EH (cell line): Measurements from ENCODE around the gene MAB21L2.

ENCODE experiments used
- DNase-seq: peaks from one replicate; pipeline ENCODE4 v3.0.0-alpha.2; 2015; ENCODE audit warnings: low read depth

MAB21L2 gene

DNA sequence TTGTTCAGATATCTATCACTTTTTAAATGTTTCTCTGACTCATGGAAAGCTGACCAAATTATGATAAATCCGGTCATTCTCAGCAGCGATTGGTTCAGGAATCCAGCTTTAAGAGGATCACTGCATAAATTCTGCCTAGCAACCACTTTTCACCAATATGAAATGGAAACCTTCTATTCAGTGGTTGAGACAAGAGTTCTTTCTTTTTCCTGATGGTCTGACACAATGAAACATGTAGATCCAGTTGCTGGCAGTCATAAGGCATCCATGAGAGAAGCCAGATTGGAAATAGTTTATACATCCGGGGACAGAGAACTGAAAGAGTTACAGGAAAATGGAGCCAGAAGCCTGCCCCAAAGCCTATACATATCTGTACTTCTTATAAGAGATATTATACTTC, 27.2 kb downstream of the MAB21L2 start:
- no peak for DNase-seq

DNA sequence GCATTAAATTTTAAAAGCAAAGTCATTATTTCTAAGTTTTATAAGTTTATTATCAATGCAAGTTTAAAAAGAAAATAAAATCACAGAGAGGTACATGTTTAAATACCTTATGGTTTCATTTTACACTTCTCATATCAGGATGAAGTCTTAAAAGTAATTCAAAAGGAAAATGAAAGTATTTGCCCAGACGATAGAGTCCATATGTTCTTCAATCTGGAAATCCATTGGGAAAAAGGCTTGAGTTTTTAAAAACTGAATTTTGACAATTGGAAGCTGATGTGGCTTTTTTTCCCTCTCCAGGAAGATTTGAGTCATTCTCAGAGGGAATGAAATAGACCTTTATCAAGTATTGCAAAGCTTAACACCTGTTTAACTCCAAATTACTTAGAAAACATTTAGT, 37.1 kb downstream of the MAB21L2 start:
- peak; percentile 2 for DNase-seq

DNA sequence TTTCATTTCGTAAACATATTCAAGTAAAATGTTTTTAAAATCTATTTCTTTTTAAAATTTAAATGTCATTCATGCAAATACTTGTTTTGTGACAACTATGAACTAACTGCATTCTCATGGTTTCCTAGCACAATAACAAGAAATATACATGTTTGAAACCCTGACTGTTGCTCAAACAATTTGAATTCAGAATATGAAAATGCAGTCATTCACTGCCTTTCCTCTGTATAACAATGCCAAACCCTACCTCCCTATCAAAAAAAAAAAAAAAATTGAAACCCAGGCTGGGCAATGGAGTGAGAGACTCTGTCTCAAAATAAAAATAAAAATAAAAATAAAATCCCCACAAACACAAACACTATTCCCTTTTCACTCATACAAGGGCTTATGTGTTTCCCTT, 42.1 kb downstream of the MAB21L2 start:
- DNase-seq = no peak

DNA sequence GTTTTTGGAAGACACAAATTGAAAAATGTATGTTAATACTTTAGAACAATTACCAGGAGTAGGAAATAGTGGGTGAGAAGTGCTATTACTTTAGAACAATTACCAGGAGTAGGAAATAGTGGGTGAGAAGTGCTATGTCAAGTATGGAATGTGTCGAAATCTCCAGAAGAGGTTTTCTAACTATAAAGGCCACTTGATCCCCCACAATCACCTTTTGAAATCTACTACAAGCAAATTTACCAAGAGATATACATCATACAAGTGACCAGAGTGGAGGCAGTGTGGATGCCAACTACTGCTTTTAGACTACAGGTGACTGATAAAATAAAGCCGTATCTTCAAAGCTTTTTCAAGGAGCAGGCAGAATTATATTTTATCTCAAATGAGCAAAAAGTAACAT, 43.1 kb downstream of the MAB21L2 start:
- no peak for DNase-seq

DNA sequence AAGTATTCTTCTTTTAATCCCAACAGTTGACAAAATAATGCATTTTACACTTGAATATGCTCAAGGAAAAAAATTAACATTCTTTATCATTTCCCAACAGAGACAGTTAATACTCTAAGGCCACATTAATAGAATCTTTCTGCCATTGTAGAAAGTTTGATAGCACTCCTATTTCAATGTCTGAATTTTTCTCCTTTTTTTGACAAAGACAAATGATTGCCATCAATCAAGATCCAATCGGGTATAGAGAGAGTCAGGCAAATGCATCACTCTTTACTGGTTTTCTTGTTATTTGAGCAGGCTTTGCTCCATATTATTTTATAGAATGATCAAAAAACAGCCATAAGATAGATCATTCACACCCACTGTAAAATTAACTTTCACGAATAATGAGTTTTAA, 46.1 kb downstream of the MAB21L2 start:
- DNase-seq = no peak

DNA sequence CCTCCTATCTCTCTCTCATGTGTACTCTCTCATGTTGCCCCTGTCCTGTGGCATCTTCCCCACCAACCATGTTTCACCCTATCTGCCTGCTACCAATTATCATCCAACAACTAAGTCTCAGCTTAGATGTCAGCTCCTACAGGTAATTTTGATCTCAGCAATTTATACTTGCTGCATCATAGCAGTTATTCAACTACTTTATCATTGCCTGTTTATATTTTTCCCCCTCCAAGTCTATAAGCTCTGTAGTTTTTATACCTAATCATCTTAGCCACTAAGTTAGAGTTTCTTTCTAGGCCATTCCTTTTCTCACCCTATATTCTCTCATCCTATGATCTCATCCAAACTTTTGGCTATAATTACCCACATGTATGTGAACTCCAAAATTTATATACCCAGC, 50.7 kb downstream of the MAB21L2 start:
- DNase-seq = no peak
